Osteocyte (in vitro differentiated cells): ENCODE data around the gene SECTM1. TPM values are rescaled to one million over a fixed set of nuclear protein-coding genes. Genes with fewer than 3 reads are reported as not detected.

Experiments used
- DNase-seq: peaks from one replicate; pipeline ENCODE4 v3.0.0; 2021; ENCODE audit warnings: mixed read lengths; ENCODE audit not compliant: unreplicated experiment; ENCODE audit errors: extremely low spot score
- H3K27ac Mint-ChIP-seq: one replicate; pipeline ENCODE4 v1.8.0; 2021; ENCODE audit warnings: mild to moderate bottlenecking, mixed read lengths; ENCODE audit not compliant: unreplicated experiment
- H3K27me3 Mint-ChIP-seq: one replicate; pipeline ENCODE4 v1.8.0; 2021; ENCODE audit warnings: mixed read lengths; ENCODE audit not compliant: unreplicated experiment
- H3K36me3 Mint-ChIP-seq: one replicate; pipeline ENCODE4 v1.8.0; 2021; ENCODE audit warnings: mixed read lengths; ENCODE audit not compliant: unreplicated experiment
- H3K4me1 Mint-ChIP-seq: one replicate; pipeline ENCODE4 v1.8.0; 2021; ENCODE audit warnings: mixed read lengths; ENCODE audit not compliant: unreplicated experiment
- H3K4me3 Mint-ChIP-seq: one replicate; pipeline ENCODE4 v1.8.0; 2021; ENCODE audit warnings: mild to moderate bottlenecking, moderate library complexity, mixed read lengths; ENCODE audit not compliant: unreplicated experiment
- H3K9me3 Mint-ChIP-seq: one replicate; pipeline ENCODE4 v1.8.0; 2021; ENCODE audit warnings: mixed read lengths; ENCODE audit not compliant: unreplicated experiment
- CTCF ChIP-seq: fragments of 200-600 bp; sonication (generic); IDR thresholded peaks from 2 replicates; pipeline ENCODE4 v1.5.0; 2021; ENCODE audit warnings: antibody characterized with exemption, mild to moderate bottlenecking, moderate library complexity
- total RNA-seq: library from RNA; stranded (reverse); gene quantifications from 2 replicates; pipeline ENCODE4 v1.2.1, GENCODE V29; 2021

The SECTM1 gene
- total RNA-seq, 1 donor from 2014 or later, result 24.1 TPM

GRCh38 chr17:82282239-82283207 lies 51.0 kb downstream of the SECTM1 start:
- H3K36me3 Mint-ChIP-seq, result no peaks in the 10 kb centered on the region
- no peaks in the 10 kb centered on the region for H3K9me3 Mint-ChIP-seq
- H3K27ac Mint-ChIP-seq, result no peak overlapping the region
- no peaks in the 10 kb centered on the region for H3K27me3 Mint-ChIP-seq
- no peak for TF ChIP-seq CTCF
- H3K4me1 Mint-ChIP-seq, result peaks cover 26% of the 10 kb centered on the region
- DNase-seq, result no peak
- H3K4me3 Mint-ChIP-seq, result no peak overlapping the region

DNA sequence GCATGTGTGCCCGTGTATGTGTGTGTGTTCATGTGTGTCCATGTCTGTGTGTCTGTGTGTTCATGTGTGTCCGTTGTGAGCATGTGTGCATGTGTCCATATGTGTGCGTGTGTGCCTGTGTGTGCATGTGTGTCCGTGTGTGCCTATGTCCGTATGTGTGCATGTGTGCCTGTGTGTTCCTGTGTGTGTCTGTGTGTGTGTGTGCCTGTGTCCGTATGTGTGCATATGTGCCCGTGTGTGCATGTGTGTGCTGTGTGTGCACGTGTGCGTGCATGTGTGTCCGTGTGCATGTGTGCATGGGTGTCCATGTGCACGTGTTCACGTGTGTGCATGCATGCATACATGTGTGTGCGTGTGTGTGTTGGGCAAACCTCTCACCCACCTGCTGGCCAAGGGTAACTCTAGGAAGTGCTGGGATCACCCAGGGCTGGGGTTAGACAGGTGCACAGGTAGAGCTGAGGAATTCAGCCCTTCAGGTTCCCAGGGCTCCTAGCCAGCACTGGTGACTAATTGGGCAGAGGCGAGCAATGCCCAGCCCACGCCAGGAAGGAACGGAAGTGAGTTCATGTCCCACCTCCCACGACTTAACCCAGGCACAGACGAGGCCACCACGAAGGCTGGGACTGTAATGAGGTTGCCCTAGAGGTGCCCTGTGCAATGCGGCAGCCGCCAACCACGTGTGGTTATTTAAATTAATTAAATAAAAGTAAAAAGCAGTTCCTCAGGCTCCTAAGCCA lies 51.9 kb downstream of the SECTM1 start:
- TF ChIP-seq CTCF, result no peak
- H3K27me3 Mint-ChIP-seq, result no peaks in the 10 kb centered on the region
- DNase-seq, result no peak
- no peaks in the 10 kb centered on the region for H3K9me3 Mint-ChIP-seq
- H3K36me3 Mint-ChIP-seq, result no peaks in the 10 kb centered on the region
- no peak overlapping the region for H3K4me3 Mint-ChIP-seq
- H3K4me1 Mint-ChIP-seq, result peaks cover 26% of the 10 kb centered on the region
- H3K27ac Mint-ChIP-seq, result no peak overlapping the region

- Mint-ChIP-seq H3K27ac (no peak overlapping the region), H3K4me3 (no peak overlapping the region), H3K36me3 (no peaks in the 10 kb centered on the region), H3K27me3 (no peaks in the 10 kb centered on the region), H3K4me1 (peaks cover 26% of the 10 kb centered on the region), H3K9me3 (no peaks in the 10 kb centered on the region)
- no peak for DNase-seq
- TF ChIP-seq CTCF, result no peak
These were observed 52.5 kb downstream of the SECTM1 start for GRCh38 chr17:82281076-82281475.

GRCh38 chr17:82280537-82280936 lies 53.0 kb downstream of the SECTM1 start:
- Mint-ChIP-seq H3K27ac (no peak overlapping the region), H3K9me3 (no peaks in the 10 kb centered on the region), H3K36me3 (no peaks in the 10 kb centered on the region), H3K4me3 (no peak overlapping the region), H3K4me1 (peaks cover 25% of the 10 kb centered on the region), H3K27me3 (no peaks in the 10 kb centered on the region)
- no peak for TF ChIP-seq CTCF
- DNase-seq, result no peak
